Hematopoietic multipotent progenitor cell treated with erythropoietin and hydrocortisone succinate and interleukin-3 and kit ligand, for 8 days (in vitro differentiated cells): ENCODE results near the gene GEMIN2.
"Not testable (repeated sequence)": the region's sequence is repeated elsewhere in the genome, so short reads cannot be mapped to it uniquely, and the experiment has no call there.

Source experiments
- DNase-seq: peaks from one replicate; pipeline ENCODE4 v3.0.0-alpha.2; 2015

The GEMIN2 gene

GRCh38 chr14:39114073-39114838 is at the start of gene GEMIN2:
Gene GEMIN2 (plus strand): TSS chr14:39114323. CDS start chr14:39114339, 16 bp downstream.
- DNase-seq, result peak; percentile 97

GRCh38 chr14:39069169-39069805 is 44.8 kb upstream of the GEMIN2 start:
- not testable (repeated sequence) for DNase-seq

- no peak for DNase-seq
Observed at GRCh38 chr14:39069923-39070322, 44.2 kb upstream of the GEMIN2 start.

GRCh38 chr14:39071096-39071495 is 43.0 kb upstream of the GEMIN2 start:
- no peak for DNase-seq

- no peak for DNase-seq
Observed at GRCh38 chr14:39080886-39081285, 33.2 kb upstream of the GEMIN2 start.

GRCh38 chr14:39083127-39083526 is 31.0 kb upstream of the GEMIN2 start:
- DNase-seq, result no peak

GRCh38 chr14:39085933-39086332 is 28.2 kb upstream of the GEMIN2 start:
- no peak for DNase-seq

- DNase-seq, result no peak
Observed at GRCh38 chr14:39087493-39087892, 26.6 kb upstream of the GEMIN2 start.

- DNase-seq, result no peak
Observed at GRCh38 chr14:39090548-39091111, 23.5 kb upstream of the GEMIN2 start.

GRCh38 chr14:39091716-39092115 is 22.4 kb upstream of the GEMIN2 start:
- DNase-seq, result no peak

GRCh38 chr14:39094515-39094914 is 19.6 kb upstream of the GEMIN2 start:
- DNase-seq, result no peak

- no peak for DNase-seq
Observed at GRCh38 chr14:39097159-39097558, 17.0 kb upstream of the GEMIN2 start.

- not testable (repeated sequence) for DNase-seq
Observed at GRCh38 chr14:39099215-39099614, 14.9 kb upstream of the GEMIN2 start.

GRCh38 chr14:39099748-39100147 is 14.4 kb upstream of the GEMIN2 start:
- no peak for DNase-seq

GRCh38 chr14:39102265-39102968 is 11.7 kb upstream of the GEMIN2 start:
- peak; percentile 20 for DNase-seq

GRCh38 chr14:39102969-39103957 is 10.9 kb upstream of the GEMIN2 start, which contains the start of gene SEC23A:
Gene SEC23A (minus strand): TSS chr14:39103235. CDS start chr14:39096118, 7,117 bp downstream.
- DNase-seq, result peak; percentile 75

- DNase-seq, result not testable (repeated sequence)
Observed at GRCh38 chr14:39104078-39104801, 9.9 kb upstream of the GEMIN2 start.

GRCh38 chr14:39107591-39107996 is 6.5 kb upstream of the GEMIN2 start:
- DNase-seq, result peak; percentile 71

GRCh38 chr14:39108791-39109190 is 5.3 kb upstream of the GEMIN2 start:
- no peak for DNase-seq

- peak; percentile 33 for DNase-seq
Observed at GRCh38 chr14:39109893-39110715, 4.0 kb upstream of the GEMIN2 start.
